Spleen (tissue), 11 donors: ENCODE measurements around the gene KLK3. TPM values are rescaled to one million over a fixed set of nuclear protein-coding genes. Genes with fewer than 3 reads are reported as not detected.

Experiments
- DNase-seq: peaks from one replicate; pipeline ENCODE4 v3.0.0-alpha.2; 2020
- H3K27ac ChIP-seq, 8 donors: fragments of 200-600 bp; sonication (generic) in 7 of 8; 1 replicate in 4 of 8; 2 replicates in 4 of 8; pipeline versions ENCODE4 v1.5.0 to v1.8.0; 2016 to 2021; ENCODE audit warnings: inconsistent platforms in 4 of 8, mild to moderate bottlenecking in 4 of 8, moderate library complexity in 1 of 8
- H3K27me3 ChIP-seq, 7 donors: fragments of 200-600 bp; sonication (generic) in 6 of 7; replicated peaks in 1 of 7; 1 replicate in 4 of 7; 2 replicates in 3 of 7; pipeline versions ENCODE4 v1.5.0 to v1.8.0; 2016 to 2021; ENCODE audit warnings: inconsistent platforms in 3 of 7, mild to moderate bottlenecking in 1 of 7
- H3K36me3 ChIP-seq, 6 donors: fragments of 200-600 bp; sonication (generic) in 5 of 6; 1 replicate in 4 of 6; 2 replicates in 2 of 6; pipeline versions ENCODE4 v1.5.0 to v1.8.0; 2016 to 2021; ENCODE audit warnings: inconsistent platforms in 2 of 6
- H3K4me1 ChIP-seq, 6 donors: fragments of 200-600 bp; sonication (generic) in 5 of 6; 1 replicate in 3 of 6; 2 replicates in 3 of 6; pipeline versions ENCODE4 v1.5.0 to v1.8.0; 2016 to 2021; ENCODE audit warnings: inconsistent platforms in 3 of 6
- H3K4me3 ChIP-seq, 8 donors: fragments of 200-600 bp; sonication (generic) in 7 of 8; 1 replicate in 4 of 8; 2 replicates in 4 of 8; pipeline versions ENCODE4 v1.5.0 to v1.8.0; 2016 to 2021; ENCODE audit warnings: inconsistent platforms in 4 of 8, mild to moderate bottlenecking in 4 of 8, moderate library complexity in 2 of 8
- H3K9me3 ChIP-seq, 8 donors: fragments of 200-600 bp; sonication (generic) in 7 of 8; 1 replicate in 4 of 8; 2 replicates in 4 of 8; pipeline versions ENCODE4 v1.5.0 to v1.8.0; 2016 to 2021; ENCODE audit warnings: inconsistent platforms in 4 of 8
- POLR2A ChIP-seq, 3 donors: fragments of 450-650 bp; IDR thresholded peaks; one replicate each; pipeline ENCODE4 v1.5.1; 2017; ENCODE audit warnings: antibody characterized with exemption in 3 of 3, mild to moderate bottlenecking in 1 of 3
- POLR2AphosphoS5 ChIP-seq, 3 donors: sonication (generic); formaldehyde crosslinking; IDR thresholded peaks; one replicate each; pipeline ENCODE4 v1.5.1; 2017; ENCODE audit warnings: antibody characterized with exemption in 3 of 3
- WGBS, 5 donors: extraction: QIAGEN DNeasy Blood & Tissue Kit in 3 of 5; methylation state at CpG; one replicate each; pipeline versions ENCODE4 v1.1.5 to v1.1.7; 2013 to 2018; 5-methylcytosine and 5-hydroxymethylcytosine counted together
- intact Hi-C: fragments of 100-400 bp; cut with DNase I; formaldehyde crosslinking; loops from one replicate; pipeline ENCODE4 v1.15.0; 2023; ENCODE audit warnings: low total_unique reads
- polyA plus RNA-seq, 3 donors: library from polyadenylated mRNA; stranded (reverse); fragments of 200-250 nt; gene quantifications; one replicate each; pipeline ENCODE4 v1.2.1, GENCODE V29; 2013
- total RNA-seq, 7 donors: library from RNA; depleted of rRNA in 3 of 7; stranded (reverse); fragments of >200 nt in 3 of 7; fragmentation: NEBNext Ultra II Directional in 4 of 7; extraction: Animal tissue kit (Norgen Biotek cat#: 25700) in 4 of 7; gene quantifications; one replicate each; pipeline versions ENCODE4 v1.1.0 to v1.2.1, GENCODE V29; 2016 to 2021
- TF ChIP-seq, protein P1 (sequence below), 11 experiments: fragments of 200-600 bp in 7 of 11; fragments of 450-650 bp in 4 of 11; sonication (generic) in 4 of 11; IDR thresholded peaks in 8 of 11; conservative IDR thresholded peaks in 3 of 11; 1 replicate in 7 of 11; 2 replicates in 4 of 11; pipeline versions ENCODE4 v1.4.0 to v1.8.0; 2016 to 2021; ENCODE audit warnings: antibody characterized with exemption in 11 of 11, inconsistent platforms in 4 of 11, mild to moderate bottlenecking in 1 of 11
- donor health status: healthy with polysubstance abuse.
- donor health status: DM: no; HTN: no; CAD: no; lungs with moderate emphysema.
- donor health status: DM: no; HTN: no; CAD: no.
- donor health status: Bipolar disorder and iron deficiency.
- donor health status: healthy.
- donor health status: DM: no; HTN: no; CAD: no.
- donor health status: DM: yes; HTN: yes; CAD: no.

KLK3 gene
- total and polyA plus RNA-seq, 10 donors, result 0.03 TPM; not detected in 9

DNA sequence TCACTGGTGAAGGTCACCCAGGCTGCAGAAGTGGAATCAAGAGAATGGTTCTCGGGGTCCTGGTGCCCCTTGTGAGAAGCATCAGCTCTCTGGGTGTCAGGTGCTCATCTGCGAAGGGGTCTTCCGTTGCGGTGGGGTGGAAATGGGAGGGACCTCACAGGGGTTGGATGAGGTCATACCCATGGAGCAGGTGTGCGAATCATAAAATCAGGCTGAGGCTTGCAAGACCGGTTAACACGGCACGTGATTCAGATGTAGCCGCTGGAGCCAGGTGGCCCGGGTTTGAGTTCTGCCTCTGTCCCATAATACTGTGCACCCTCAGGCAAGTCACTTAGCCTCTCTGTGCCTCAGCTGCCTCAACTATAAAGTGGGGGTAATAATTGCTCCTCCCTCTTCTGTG, 17.4 kb upstream of the KLK3 start:
- Histone ChIP-seq H3K4me1 (peaks cover 0 to 17% (median 10%) of the 10 kb centered on the region in 6 donors), H3K27ac (no peak overlapping the region), H3K27me3 (peaks cover 0 to 82% (median 14%) of the 10 kb centered on the region in 7 donors), H3K36me3 (no peaks in the 10 kb centered on the region), H3K4me3 (no peak overlapping the region), H3K9me3 (peaks cover 0 to 11% (median 7%) of the 10 kb centered on the region in 8 donors)
- DNase-seq, result peak; percentile 41
- intact Hi-C loops, result no loop called here
- 75 to 87% (median 83%) methylated on average over 10 of the region's 10 CpGs for WGBS, 5 donors
- TF ChIP-seq, protein P1, sequence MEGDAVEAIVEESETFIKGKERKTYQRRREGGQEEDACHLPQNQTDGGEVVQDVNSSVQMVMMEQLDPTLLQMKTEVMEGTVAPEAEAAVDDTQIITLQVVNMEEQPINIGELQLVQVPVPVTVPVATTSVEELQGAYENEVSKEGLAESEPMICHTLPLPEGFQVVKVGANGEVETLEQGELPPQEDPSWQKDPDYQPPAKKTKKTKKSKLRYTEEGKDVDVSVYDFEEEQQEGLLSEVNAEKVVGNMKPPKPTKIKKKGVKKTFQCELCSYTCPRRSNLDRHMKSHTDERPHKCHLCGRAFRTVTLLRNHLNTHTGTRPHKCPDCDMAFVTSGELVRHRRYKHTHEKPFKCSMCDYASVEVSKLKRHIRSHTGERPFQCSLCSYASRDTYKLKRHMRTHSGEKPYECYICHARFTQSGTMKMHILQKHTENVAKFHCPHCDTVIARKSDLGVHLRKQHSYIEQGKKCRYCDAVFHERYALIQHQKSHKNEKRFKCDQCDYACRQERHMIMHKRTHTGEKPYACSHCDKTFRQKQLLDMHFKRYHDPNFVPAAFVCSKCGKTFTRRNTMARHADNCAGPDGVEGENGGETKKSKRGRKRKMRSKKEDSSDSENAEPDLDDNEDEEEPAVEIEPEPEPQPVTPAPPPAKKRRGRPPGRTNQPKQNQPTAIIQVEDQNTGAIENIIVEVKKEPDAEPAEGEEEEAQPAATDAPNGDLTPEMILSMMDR (IDR thresholded peaks at IDR 0.05 in 8 of 11, conservative IDR thresholded peaks at IDR 0.05 in 3 of 11), result no peak
- TF ChIP-seq POLR2AphosphoS5 (IDR thresholded peaks at IDR 0.05) (no peak), POLR2A (IDR thresholded peaks at IDR 0.05) (no peak)

DNA sequence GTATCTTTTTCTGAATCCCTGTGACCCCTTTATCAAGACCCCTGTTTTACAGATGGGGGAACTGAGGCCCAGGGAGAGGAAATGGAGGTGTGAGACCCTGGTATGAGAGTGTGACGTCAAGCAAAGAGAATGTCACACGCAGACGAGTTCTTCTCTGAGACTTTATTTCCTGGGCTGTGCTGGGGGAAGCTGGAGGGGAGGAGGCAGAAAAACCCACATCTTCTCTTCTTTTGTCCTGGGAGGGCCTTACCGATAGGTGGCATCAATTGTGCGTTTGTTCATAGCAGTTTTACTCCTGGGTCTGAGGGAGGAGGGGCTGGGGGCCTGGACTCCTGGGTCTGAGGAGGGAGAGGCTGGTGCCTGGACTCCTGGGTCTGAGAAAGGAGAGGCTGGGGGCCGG, 16.5 kb upstream of the KLK3 start:
- 13 to 20% (median 18%) methylated on average over 6 of the region's 6 CpGs for WGBS, 5 donors
- no peak for DNase-seq
- Histone ChIP-seq H3K4me3 (no peak overlapping the region), H3K4me1 (peaks cover 0 to 17% (median 10%) of the 10 kb centered on the region in 6 donors), H3K27ac (no peak overlapping the region), H3K9me3 (peaks cover 0 to 20% (median 16%) of the 10 kb centered on the region in 8 donors), H3K36me3 (no peaks in the 10 kb centered on the region), H3K27me3 (peaks cover 0 to 72% (median 14%) of the 10 kb centered on the region in 7 donors)
- intact Hi-C loops, result no loop called here
- TF ChIP-seq POLR2A (IDR thresholded peaks at IDR 0.05), result no peak
- no peak for TF ChIP-seq POLR2AphosphoS5 (IDR thresholded peaks at IDR 0.05)
- TF ChIP-seq, protein P1 (IDR thresholded peaks at IDR 0.05 in 8 of 11, conservative IDR thresholded peaks at IDR 0.05 in 3 of 11), result no peak

DNA sequence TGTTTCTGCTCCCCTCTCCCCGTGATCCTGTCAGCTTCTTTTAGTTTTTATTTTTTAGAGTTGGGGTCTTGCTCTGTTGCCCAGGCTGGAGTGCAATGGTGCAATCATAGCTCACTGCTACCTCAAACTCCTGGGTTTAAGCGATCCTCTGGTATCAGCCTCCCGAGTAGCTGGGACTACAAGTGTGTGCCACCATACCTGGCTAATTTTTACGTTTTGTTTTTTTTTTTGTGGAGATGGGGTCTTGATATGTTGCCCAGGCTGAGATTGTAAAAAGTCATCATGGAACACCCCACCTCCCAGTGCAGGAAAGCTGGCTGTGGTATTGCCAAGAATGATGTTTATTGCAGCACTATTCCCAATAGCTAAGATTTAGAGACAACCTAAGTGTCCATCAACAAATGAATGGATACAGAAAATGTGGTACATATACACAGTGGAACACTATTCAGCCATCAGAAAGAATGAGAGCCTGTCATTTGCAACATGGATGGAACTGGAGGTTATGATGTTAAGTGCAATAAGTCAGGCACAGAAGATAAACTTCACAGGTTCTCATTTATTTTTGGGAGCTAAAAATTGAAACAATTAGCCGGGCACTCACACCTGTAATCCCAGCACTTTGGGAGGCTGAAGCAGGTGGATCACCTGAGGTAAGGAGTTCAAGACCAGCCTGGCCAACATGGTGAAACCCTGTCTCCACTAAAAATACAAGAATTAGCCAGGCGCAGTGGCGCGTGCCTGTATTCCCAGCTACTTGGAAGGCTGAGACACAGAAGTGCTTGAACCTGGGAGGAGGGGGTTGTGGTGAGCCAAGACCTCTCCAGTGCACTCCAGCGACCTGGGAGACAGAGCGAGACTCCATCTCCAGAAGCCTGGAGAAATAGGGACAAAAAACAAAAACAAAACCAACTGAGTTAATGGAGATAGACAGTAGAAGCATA, 14.7 kb upstream of the KLK3 start:
- DNase-seq, result no peak
- peaks cover 3 to 36% (median 28%) of the 10 kb centered on the region in 8 donors for H3K9me3 ChIP-seq
- H3K27ac ChIP-seq, result no peak overlapping the region
- no peak overlapping the region for H3K4me3 ChIP-seq
- H3K4me1 ChIP-seq, result peaks cover 0 to 16% (median 9%) of the 10 kb centered on the region in 6 donors
- WGBS, 5 donors, result 73 to 84% (median 78%) methylated on average over 10 of the region's 10 CpGs
- no peak for TF ChIP-seq POLR2A (IDR thresholded peaks at IDR 0.05)
- TF ChIP-seq, protein P1 (IDR thresholded peaks at IDR 0.05 in 8 of 11, conservative IDR thresholded peaks at IDR 0.05 in 3 of 11), result no peak
- no peak for TF ChIP-seq POLR2AphosphoS5 (IDR thresholded peaks at IDR 0.05)
- intact Hi-C loops, result no loop called here
- H3K27me3 ChIP-seq, result peaks cover 0 to 61% (median 12%) of the 10 kb centered on the region in 7 donors
- no peaks in the 10 kb centered on the region for H3K36me3 ChIP-seq

DNA sequence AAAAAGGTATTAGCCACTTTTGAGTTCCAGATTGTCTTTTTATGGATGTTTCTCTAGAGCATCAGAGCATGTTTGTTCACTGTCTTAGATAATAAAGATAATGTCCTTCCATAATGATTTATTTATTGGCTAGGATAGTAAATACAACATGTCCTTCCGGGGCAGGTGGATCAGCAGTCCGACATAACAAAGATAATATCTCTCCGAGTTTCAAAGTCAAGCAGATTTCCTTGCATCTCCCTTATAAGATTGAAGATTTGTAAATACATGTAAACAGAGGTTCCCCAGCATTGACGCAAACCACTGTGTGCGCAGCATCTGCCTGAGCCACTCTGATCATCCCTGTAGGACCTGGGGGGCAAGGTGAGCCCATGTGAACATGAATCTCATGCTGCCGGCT, 12.6 kb upstream of the KLK3 start:
- Histone ChIP-seq H3K4me3 (no peak overlapping the region), H3K27me3 (peaks cover 0 to 39% (median 0%) of the 10 kb centered on the region in 7 donors), H3K36me3 (no peaks in the 10 kb centered on the region), H3K9me3 (peaks cover 3 to 36% (median 28%) of the 10 kb centered on the region in 8 donors), H3K27ac (no peak overlapping the region), H3K4me1 (no peaks in the 10 kb centered on the region)
- TF ChIP-seq POLR2AphosphoS5 (IDR thresholded peaks at IDR 0.05) (no peak), POLR2A (IDR thresholded peaks at IDR 0.05) (no peak)
- TF ChIP-seq, protein P1 (IDR thresholded peaks at IDR 0.05 in 8 of 11, conservative IDR thresholded peaks at IDR 0.05 in 3 of 11), result no peak
- 89 to 94% (median 91%) methylated on average over 6 of the region's 6 CpGs for WGBS, 5 donors
- intact Hi-C loops, result no loop called here
- DNase-seq, result no peak
